CD8-positive, alpha-beta memory T cell (primary cell): ENCODE results near the gene GTF2IRD1. TPM values are rescaled to one million over a fixed set of nuclear protein-coding genes. Genes with fewer than 3 reads are reported as not detected.

Source experiments
- CTCF ChIA-PET: fragments of 350-600 bp; sonication (Branson Sonifier 250); formaldehyde crosslinking; loops from one replicate; lab custom pipeline; 2021; ENCODE audit warnings: antibody characterized with exemption; lab: Charles Lee
- POLR2A ChIA-PET: fragments of 350-600 bp; sonication (Branson Sonifier 250); formaldehyde crosslinking; loops from one replicate; lab custom pipeline; 2021; ENCODE audit warnings: antibody characterized with exemption; lab: Charles Lee
- DNase-seq, 5 donors: peaks; one replicate each; pipeline versions ENCODE4 v3.0.0 to v3.0.0-alpha.2; 2020 to 2022; ENCODE audit warnings: mixed read lengths in 1 of 5
- H3K27ac ChIP-seq: one replicate; pipeline ENCODE4 v1.7.0; 2013; ENCODE audit warnings: low read depth, mild to moderate bottlenecking, low read length, moderate library complexity
- H3K27me3 ChIP-seq: 2 replicates; pipeline ENCODE4 v1.7.0; 2013; ENCODE audit warnings: low read length, mild to moderate bottlenecking; ENCODE audit not compliant: insufficient read depth, poor library complexity, severe bottlenecking
- H3K36me3 ChIP-seq: 2 replicates; pipeline ENCODE4 v1.7.0; 2013; ENCODE audit warnings: mild to moderate bottlenecking, low read length, moderate library complexity; ENCODE audit not compliant: insufficient read depth
- H3K4me1 ChIP-seq: 2 replicates; pipeline ENCODE4 v1.7.0; 2013; ENCODE audit warnings: mild to moderate bottlenecking, low read length, moderate library complexity; ENCODE audit not compliant: insufficient read depth
- H3K4me3 ChIP-seq: 2 replicates; pipeline ENCODE4 v1.7.0; 2013; ENCODE audit warnings: mild to moderate bottlenecking, low read length
- H3K9me3 ChIP-seq: 2 replicates; pipeline ENCODE4 v1.7.0; 2013; ENCODE audit warnings: mild to moderate bottlenecking, low read length
- H3K27ac Mint-ChIP-seq, 8 donors: one replicate each; pipeline ENCODE4 v1.8.0; 2020 to 2021; ENCODE audit warnings: mixed read lengths in 8 of 8, mild to moderate bottlenecking in 6 of 8, inconsistent platforms in 3 of 8, moderate library complexity in 3 of 8
- H3K27me3 Mint-ChIP-seq, 2 donors: one replicate each; pipeline ENCODE4 v1.8.0; 2020 to 2021; ENCODE audit warnings: mixed read lengths in 2 of 2, mild to moderate bottlenecking in 1 of 2, moderate library complexity in 1 of 2
- H3K36me3 Mint-ChIP-seq, 3 donors: one replicate each; pipeline ENCODE4 v1.8.0; 2020 to 2021; ENCODE audit warnings: mixed read lengths in 3 of 3, inconsistent platforms in 1 of 3, mild to moderate bottlenecking in 1 of 3
- H3K4me1 Mint-ChIP-seq, 3 donors: one replicate each; pipeline ENCODE4 v1.8.0; 2020 to 2021; ENCODE audit warnings: mixed read lengths in 3 of 3, inconsistent platforms in 1 of 3, mild to moderate bottlenecking in 1 of 3
- H3K4me3 Mint-ChIP-seq, 7 donors: one replicate each; pipeline ENCODE4 v1.8.0; 2020 to 2021; ENCODE audit warnings: mixed read lengths in 7 of 7, mild to moderate bottlenecking in 6 of 7, moderate library complexity in 4 of 7, inconsistent platforms in 2 of 7
- H3K9me3 Mint-ChIP-seq, 5 donors: one replicate each; pipeline ENCODE4 v1.8.0; 2020 to 2022; ENCODE audit warnings: mixed read lengths in 5 of 5, mild to moderate bottlenecking in 3 of 5, moderate library complexity in 2 of 5, inconsistent platforms in 1 of 5
- polyA plus RNA-seq: library from polyadenylated mRNA; unstranded; fragments of 300-500 nt; fragmentation: Illumina TruSeq; gene quantifications from one replicate; pipeline ENCODE4 v1.2.3, GENCODE V29; 2021
- total RNA-seq, 2 experiments: library from RNA; stranded (reverse); gene quantifications; one replicate each; pipeline ENCODE4 v1.2.3, GENCODE V29; 2021

GTF2IRD1 gene
- total and polyA plus RNA-seq, 3 experiments from 2014 or later, result 0.42 to 0.88 TPM; not detected in 1

DNA sequence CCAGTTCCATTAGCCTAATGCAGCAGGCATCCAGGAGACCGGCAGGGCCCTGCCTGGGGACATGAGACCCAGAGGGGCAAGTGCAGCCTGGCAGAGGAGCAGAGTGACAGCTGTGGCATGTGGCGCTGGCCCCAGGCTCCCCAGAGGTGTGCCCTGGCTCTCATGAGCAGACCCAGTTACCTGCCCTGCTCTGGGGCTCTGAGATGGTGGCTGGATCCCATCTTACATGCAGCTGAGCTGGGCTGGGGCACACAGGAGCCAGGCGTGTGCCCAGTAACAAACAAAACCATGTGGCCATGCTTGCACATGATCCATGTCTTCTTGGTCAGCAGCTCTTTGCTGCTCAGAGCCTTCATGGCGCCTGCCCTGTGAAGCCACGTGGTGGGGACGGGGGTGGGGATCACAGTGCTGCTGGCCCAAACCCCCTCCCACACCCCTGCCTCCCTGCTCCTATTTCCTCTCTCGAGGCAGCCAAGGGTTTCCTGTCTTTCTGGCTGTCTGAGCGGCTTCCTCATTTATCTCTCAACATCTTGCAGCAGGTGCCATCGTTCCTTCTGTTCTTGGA lies 163.6 kb downstream of the GTF2IRD1 start:
- H3K36me3 Mint-ChIP-seq, result peaks cover 0 to 1% (median 0%) of the 10 kb centered on the region in 3 donors
- H3K27me3 Mint-ChIP-seq, result peaks cover 5% of the 10 kb centered on the region in 2 donors
- Histone ChIP-seq H3K36me3 (no peaks in the 10 kb centered on the region), H3K4me1 (peaks cover 18% of the 10 kb centered on the region), H3K4me3 (no peak overlapping the region), H3K9me3 (no peaks in the 10 kb centered on the region), H3K27me3 (no peaks in the 10 kb centered on the region), H3K27ac (no peak overlapping the region)
- DNase-seq, result no peak
- ChIA-PET POLR2A (no interaction called here), CTCF (no interaction called here)
- H3K4me1 Mint-ChIP-seq, result peaks cover 3 to 11% (median 8%) of the 10 kb centered on the region in 3 donors
- peak overlapping the region in 2 of 8 donors; percentile 27 to 34 for H3K27ac Mint-ChIP-seq
- H3K4me3 Mint-ChIP-seq, result no peak overlapping the region
- H3K9me3 Mint-ChIP-seq, result no peaks in the 10 kb centered on the region

DNA sequence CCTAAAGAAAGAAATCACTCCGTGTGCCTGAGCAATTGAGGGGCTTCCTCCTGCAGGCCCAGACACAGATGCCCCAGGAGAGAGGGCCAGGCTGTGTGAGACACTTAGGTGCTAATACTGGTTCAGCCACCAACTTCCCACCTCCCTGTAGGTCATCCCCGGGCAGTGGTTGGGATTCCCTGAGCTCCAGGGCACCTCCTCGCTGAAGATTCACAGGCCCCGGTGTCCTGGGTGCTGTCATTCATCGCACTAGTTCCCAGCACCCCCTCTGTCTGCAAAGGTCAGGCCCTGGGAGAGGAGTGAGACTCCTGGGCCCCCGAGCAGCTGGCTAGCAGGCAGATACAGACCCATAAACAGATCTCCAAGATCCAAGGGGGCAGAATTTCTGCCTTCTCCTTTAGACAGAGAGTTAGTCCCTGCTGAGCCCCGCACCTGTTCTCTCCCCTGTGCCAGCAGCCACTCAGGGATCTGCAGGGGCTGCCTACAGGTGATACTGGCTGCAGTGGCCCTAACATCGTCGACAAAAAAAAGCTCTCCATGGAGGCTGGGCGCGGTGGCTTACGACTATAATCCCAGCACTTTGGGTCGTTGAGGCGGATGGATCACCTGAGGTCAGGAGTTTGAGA lies 165.6 kb downstream of the GTF2IRD1 start:
- Histone ChIP-seq H3K27ac (no peak overlapping the region), H3K9me3 (no peaks in the 10 kb centered on the region), H3K4me3 (no peak overlapping the region), H3K27me3 (no peaks in the 10 kb centered on the region), H3K36me3 (no peaks in the 10 kb centered on the region), H3K4me1 (peaks cover 18% of the 10 kb centered on the region)
- H3K27me3 Mint-ChIP-seq, result peaks cover 0 to 3% of the 10 kb centered on the region in 2 donors
- no peaks in the 10 kb centered on the region for H3K9me3 Mint-ChIP-seq
- POLR2A ChIA-PET, result interaction anchor here (0.6 to 0.7 kb wide), 2 partner anchors 17 to 244 kb away, joined by 4 to 8 read pairs; no protein-coding TSS in a partner anchor
- H3K4me1 Mint-ChIP-seq, result peaks cover 3 to 11% (median 8%) of the 10 kb centered on the region in 3 donors
- DNase-seq, result no peak
- CTCF ChIA-PET, result no interaction called here
- no peaks in the 10 kb centered on the region for H3K36me3 Mint-ChIP-seq
- no peak overlapping the region for H3K27ac Mint-ChIP-seq
- H3K4me3 Mint-ChIP-seq, result no peak overlapping the region

DNA sequence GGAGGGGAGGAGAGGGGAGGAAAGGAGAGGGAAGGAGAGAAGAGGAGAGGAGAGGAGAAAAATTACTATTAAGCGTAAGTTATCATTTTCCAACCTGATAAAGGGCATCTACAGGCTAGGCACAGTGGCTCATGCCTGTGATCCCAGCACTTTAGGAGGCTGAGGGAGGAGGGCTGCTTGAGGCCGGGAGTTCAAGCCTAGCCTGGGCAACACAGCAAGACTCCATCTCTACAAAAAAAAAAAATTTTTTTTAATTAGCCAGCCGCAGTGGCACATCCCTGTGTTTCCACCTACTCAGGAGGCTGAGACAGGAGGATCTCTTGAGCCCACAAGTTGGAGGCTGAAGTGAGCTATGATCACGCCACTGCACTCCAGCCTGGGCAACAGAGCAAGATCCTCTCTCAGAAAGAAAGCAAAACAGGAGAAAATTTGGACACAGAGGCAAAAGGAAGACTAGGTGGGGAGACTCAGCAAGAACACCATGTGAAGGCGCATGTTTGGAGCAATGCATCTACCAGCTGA lies 168.6 kb downstream of the GTF2IRD1 start:
- H3K4me3 ChIP-seq, result no peak overlapping the region
- Mint-ChIP-seq H3K27me3 (peaks cover 0 to 2% of the 10 kb centered on the region in 2 donors), H3K4me3 (no peak overlapping the region), H3K9me3 (no peaks in the 10 kb centered on the region), H3K4me1 (peaks cover 3 to 5% (median 5%) of the 10 kb centered on the region in 3 donors), H3K36me3 (no peaks in the 10 kb centered on the region), H3K27ac (no peak overlapping the region)
- DNase-seq, result no peak
- H3K9me3 ChIP-seq, result no peaks in the 10 kb centered on the region
- ChIA-PET POLR2A (no interaction called here), CTCF (no interaction called here)
- no peak overlapping the region for H3K27ac ChIP-seq
- H3K4me1 ChIP-seq, result peaks cover 7% of the 10 kb centered on the region
- no peaks in the 10 kb centered on the region for H3K27me3 ChIP-seq
- no peaks in the 10 kb centered on the region for H3K36me3 ChIP-seq

DNA sequence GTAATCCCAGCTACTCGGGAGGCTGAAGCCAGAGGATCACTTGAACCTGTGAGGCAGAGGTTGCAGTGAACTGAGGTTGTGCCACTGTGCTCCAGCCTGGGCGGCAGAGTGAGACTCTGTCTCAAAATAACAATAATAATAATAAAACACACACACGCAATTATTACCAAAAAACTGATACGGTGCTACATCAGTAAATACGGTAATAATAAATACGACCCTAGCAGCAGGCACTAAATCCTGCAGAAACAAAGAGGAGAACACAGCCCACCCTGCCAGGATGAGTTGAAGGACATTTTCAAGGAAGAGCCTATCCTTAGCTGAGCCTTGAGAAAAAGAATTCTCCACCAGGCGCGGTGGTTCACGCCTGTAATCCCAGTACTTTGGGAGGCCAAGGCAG lies 169.4 kb downstream of the GTF2IRD1 start:
- POLR2A ChIA-PET, result interaction anchor here (0.8 kb wide), 1 partner anchor 21 kb away, joined by 3 read pairs; no protein-coding TSS in a partner anchor
- Mint-ChIP-seq H3K9me3 (no peaks in the 10 kb centered on the region), H3K27ac (no peak overlapping the region), H3K4me1 (no peaks in the 10 kb centered on the region), H3K27me3 (peaks cover 0 to 2% of the 10 kb centered on the region in 2 donors), H3K4me3 (no peak overlapping the region), H3K36me3 (no peaks in the 10 kb centered on the region)
- CTCF ChIA-PET, result no interaction called here
- H3K36me3 ChIP-seq, result no peaks in the 10 kb centered on the region
- DNase-seq, result no peak
- no peak overlapping the region for H3K4me3 ChIP-seq
- H3K27ac ChIP-seq, result no peak overlapping the region
- H3K27me3 ChIP-seq, result no peaks in the 10 kb centered on the region
- no peaks in the 10 kb centered on the region for H3K9me3 ChIP-seq
- H3K4me1 ChIP-seq, result no peaks in the 10 kb centered on the region

DNA sequence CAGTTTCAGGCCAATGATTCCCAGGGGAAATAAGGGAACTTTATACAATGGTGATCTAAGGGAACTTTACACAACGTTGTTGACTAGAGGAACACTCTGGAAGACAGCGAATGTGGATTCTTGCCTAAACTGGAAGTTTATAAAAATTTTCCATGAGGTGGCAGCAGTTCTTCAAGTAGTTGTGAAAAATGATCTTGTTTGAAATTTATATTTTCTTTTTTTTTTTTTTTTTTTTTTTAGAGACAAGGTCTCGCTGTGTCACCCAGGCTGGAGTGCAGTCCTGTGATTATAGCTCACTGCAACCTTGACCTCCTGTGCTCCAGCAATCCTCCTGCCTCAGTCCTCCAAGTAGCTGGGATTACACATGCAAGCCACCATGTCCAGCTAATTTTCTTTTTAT lies 171.7 kb downstream of the GTF2IRD1 start:
- Mint-ChIP-seq H3K27ac (no peak overlapping the region), H3K9me3 (no peaks in the 10 kb centered on the region), H3K36me3 (no peaks in the 10 kb centered on the region), H3K4me1 (no peaks in the 10 kb centered on the region), H3K27me3 (peaks cover 0 to 2% of the 10 kb centered on the region in 2 donors), H3K4me3 (no peak overlapping the region)
- Histone ChIP-seq H3K4me1 (no peaks in the 10 kb centered on the region), H3K27me3 (no peaks in the 10 kb centered on the region), H3K27ac (no peak overlapping the region), H3K4me3 (no peak overlapping the region), H3K36me3 (no peaks in the 10 kb centered on the region), H3K9me3 (no peaks in the 10 kb centered on the region)
- POLR2A ChIA-PET, result interaction anchor here (0.6 kb wide), 1 partner anchor 423 kb away, joined by 3 read pairs; no protein-coding TSS in a partner anchor
- peak in 1 of 5 donors; percentile 27 for DNase-seq
- CTCF ChIA-PET, result interaction anchor here (0.7 kb wide), 1 partner anchor 93 kb away, joined by 3 read pairs; no protein-coding TSS in a partner anchor

DNA sequence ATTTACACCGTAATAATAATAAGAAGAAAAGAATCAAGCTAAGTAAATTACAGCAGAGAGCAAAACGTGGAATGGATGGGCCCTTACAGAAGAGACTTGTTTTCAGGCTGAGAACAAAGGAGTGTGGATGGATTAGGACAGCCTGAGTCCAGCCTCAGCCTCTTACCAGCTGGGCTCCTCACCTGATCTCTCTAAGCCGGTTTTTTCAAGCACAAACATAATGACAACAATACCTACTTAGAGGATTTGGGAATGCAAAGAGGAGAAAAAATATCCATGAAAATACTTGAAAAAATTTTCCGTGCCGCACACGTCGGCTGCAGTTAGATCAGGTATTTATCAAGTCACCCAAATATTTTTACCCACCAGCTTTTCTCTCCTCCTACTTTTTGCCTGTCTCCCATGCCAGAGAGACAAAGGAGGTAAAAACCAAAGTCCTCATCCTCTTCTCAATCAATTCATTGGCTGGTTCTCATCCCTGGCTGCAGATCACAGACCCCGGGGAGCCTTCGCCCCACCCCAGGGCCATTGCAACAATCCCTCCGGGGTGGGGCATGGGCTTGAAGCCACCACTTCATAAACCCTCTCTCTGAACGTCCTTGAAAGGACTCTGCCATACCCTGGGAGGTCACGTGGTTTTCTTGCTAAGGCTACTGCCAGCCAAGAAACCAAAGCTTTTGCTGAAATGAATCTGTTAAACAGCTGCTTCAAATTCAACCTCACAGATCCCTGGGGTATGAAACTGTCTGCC lies 174.1 kb downstream of the GTF2IRD1 start:
- CTCF ChIA-PET, result no interaction called here
- Histone ChIP-seq H3K4me1 (no peaks in the 10 kb centered on the region), H3K27ac (no peak overlapping the region), H3K36me3 (no peaks in the 10 kb centered on the region), H3K9me3 (no peaks in the 10 kb centered on the region), H3K4me3 (no peak overlapping the region), H3K27me3 (no peaks in the 10 kb centered on the region)
- no peak overlapping the region for H3K4me3 Mint-ChIP-seq
- no peaks in the 10 kb centered on the region for H3K36me3 Mint-ChIP-seq
- H3K9me3 Mint-ChIP-seq, result no peaks in the 10 kb centered on the region
- DNase-seq, result no peak
- H3K4me1 Mint-ChIP-seq, result no peaks in the 10 kb centered on the region
- no peaks in the 10 kb centered on the region for H3K27me3 Mint-ChIP-seq
- POLR2A ChIA-PET, result no interaction called here
- H3K27ac Mint-ChIP-seq, result no peak overlapping the region

DNA sequence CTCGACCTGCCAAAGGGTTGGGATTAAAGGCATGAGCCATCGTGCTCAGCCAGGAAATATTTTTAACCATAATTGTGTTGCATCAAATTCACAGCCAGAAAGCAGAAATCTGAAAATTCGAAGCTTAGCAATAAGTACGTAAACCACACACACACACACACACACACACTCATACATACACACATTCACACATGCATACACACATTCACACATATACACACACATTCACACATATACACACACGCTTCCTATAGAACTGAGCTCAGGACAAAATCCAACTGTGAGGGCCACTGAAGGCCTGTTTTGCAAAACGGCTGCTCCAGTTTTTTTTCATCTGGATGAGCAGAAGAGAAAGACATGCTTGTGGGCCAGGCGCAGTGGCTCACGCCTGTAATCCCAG lies 178.8 kb downstream of the GTF2IRD1 start:
- no peak overlapping the region for H3K27ac ChIP-seq
- POLR2A ChIA-PET, result no interaction called here
- no peaks in the 10 kb centered on the region for H3K27me3 ChIP-seq
- Mint-ChIP-seq H3K9me3 (no peaks in the 10 kb centered on the region), H3K27ac (no peak overlapping the region), H3K36me3 (no peaks in the 10 kb centered on the region), H3K4me1 (no peaks in the 10 kb centered on the region), H3K27me3 (no peaks in the 10 kb centered on the region), H3K4me3 (no peak overlapping the region)
- no peak for DNase-seq
- CTCF ChIA-PET, result no interaction called here
- H3K4me3 ChIP-seq, result no peak overlapping the region
- no peaks in the 10 kb centered on the region for H3K4me1 ChIP-seq
- H3K36me3 ChIP-seq, result no peaks in the 10 kb centered on the region
- H3K9me3 ChIP-seq, result no peaks in the 10 kb centered on the region

DNA sequence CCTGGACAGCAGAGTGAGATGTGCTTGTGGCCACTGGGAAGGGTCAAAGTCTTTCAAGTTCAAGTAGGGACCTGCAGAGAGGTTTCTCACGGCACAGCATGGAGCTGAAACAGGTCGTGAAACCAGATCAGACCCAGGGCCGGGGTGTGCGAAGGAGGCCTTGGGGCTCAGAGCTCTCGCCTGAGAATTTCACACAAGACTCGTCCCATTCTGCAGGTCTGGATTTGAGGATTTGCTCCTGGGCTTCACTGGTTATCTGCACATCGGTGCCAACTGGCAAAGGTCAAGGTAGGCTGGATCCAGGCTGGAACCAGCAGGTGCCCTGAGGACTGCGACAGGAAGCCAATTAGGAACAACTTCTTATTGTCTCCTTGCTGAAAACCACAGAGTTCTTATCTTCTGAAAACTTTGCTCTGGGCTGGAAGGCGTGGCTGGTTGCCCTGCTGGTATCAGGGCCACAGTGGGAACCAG lies 179.8 kb downstream of the GTF2IRD1 start:
- ChIA-PET CTCF (no interaction called here), POLR2A (no interaction called here)
- no peaks in the 10 kb centered on the region for H3K27me3 ChIP-seq
- H3K9me3 ChIP-seq, result no peaks in the 10 kb centered on the region
- H3K27ac ChIP-seq, result no peak overlapping the region
- H3K36me3 Mint-ChIP-seq, result no peaks in the 10 kb centered on the region
- no peaks in the 10 kb centered on the region for H3K27me3 Mint-ChIP-seq
- no peak for DNase-seq
- H3K4me1 Mint-ChIP-seq, result no peaks in the 10 kb centered on the region
- no peak overlapping the region for H3K27ac Mint-ChIP-seq
- no peaks in the 10 kb centered on the region for H3K36me3 ChIP-seq
- no peak overlapping the region for H3K4me3 ChIP-seq
- no peaks in the 10 kb centered on the region for H3K9me3 Mint-ChIP-seq
- H3K4me3 Mint-ChIP-seq, result no peak overlapping the region
- H3K4me1 ChIP-seq, result no peaks in the 10 kb centered on the region
